Sciatic nerve (tissue), 2 donors: Measurements from ENCODE around the gene ALDH7A1. TPM values are rescaled to one million over a fixed set of nuclear protein-coding genes. Genes with fewer than 3 reads are reported as not detected.
"Not testable (repeated sequence)": the region's sequence is repeated elsewhere in the genome, so short reads cannot be mapped to it uniquely, and the experiment has no call there.

Experiments
- ATAC-seq: fragments of 200-7000 bp; cut with Tn5 transposase; one replicate; pipeline ENCODE4 v1.9.1; 2020; ENCODE audit warnings: mild to moderate bottlenecking, moderate library complexity
- DNase-seq: peaks from one replicate; pipeline ENCODE4 v3.0.0-alpha.2; 2020; ENCODE audit warnings: low spot score
- intact Hi-C: fragments of 100-400 bp; cut with DNase I; formaldehyde crosslinking; loops from one replicate; pipeline ENCODE4 v1.14.2; 2022
- total RNA-seq: library from RNA; stranded (reverse); fragmentation: NEBNext Ultra II Directional; extraction: Animal tissue kit (Norgen Biotek cat#: 25700); gene quantifications from one replicate; pipeline ENCODE4 v1.2.1, GENCODE V29; 2021
- donor health status: DM: no; HTN: no; CAD: no.
- donor health status: DM: no; HTN: no; CAD: no.

ALDH7A1 gene
- total RNA-seq, 1 donor from 2014 or later = 63.0 TPM

DNA sequence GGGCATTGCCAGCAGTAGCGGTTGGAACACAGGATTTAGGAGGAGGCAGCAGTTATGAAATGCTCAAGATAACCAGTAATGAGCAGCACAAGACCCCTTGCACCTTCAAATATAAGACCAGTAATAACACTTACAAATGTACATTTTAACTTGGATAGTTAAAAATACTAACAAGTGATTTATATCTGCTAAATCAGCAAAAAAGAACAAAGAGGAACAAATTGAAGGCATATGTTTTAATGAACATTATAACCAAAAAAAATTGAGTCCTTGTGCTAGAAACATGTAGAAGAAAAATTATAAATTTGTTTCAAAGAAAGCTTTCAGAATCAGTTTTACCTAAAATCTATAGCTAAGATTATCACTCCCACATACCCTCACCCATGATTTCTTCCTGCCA is 52.0 kb downstream of the ALDH7A1 start:
- no peak for ATAC-seq
- DNase-seq = no peak
- intact Hi-C loops = no loop called here

DNA sequence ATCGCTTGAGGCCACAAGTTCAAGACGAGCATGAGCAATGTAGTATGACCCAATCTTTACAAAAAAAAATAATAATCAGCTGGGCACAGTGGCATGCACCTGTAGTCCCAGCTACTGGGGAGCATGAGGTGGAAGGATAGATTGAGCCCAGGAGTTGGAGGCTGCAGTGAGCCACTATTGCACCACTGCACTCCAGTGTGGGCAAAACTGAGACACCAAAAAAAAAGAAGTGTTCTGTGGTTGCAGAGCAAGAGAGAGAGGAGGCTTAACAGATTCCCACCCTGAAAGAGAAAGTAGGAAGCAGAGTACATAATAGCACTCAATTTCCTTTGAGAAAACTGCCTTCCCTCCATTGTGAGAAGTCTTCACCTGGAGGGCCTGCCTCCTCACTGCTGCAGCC is 52.6 kb downstream of the ALDH7A1 start:
- no peak for ATAC-seq
- no peak for DNase-seq
- intact Hi-C loops = no loop called here

DNA sequence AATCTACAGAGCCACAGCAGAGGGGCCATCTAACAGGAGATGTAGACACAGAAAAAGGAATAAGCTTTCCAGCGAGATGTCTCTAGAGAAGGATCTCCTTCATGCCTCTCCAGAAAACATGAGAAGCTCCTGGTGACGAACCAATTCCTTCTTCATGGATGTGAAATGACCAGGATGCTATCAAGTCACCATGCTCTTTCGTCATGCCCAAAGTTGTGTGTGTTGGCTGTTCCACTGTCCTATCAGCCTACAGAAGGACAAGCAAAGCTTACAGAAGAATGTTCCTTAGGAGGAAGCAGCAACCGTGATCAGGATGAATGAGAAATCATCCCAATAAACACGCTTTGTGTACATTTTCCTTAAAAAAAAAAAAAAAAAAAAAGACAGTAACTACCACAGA is 54.4 kb downstream of the ALDH7A1 start:
- intact Hi-C loops = no loop called here
- ATAC-seq = no peak
- DNase-seq = no peak

DNA sequence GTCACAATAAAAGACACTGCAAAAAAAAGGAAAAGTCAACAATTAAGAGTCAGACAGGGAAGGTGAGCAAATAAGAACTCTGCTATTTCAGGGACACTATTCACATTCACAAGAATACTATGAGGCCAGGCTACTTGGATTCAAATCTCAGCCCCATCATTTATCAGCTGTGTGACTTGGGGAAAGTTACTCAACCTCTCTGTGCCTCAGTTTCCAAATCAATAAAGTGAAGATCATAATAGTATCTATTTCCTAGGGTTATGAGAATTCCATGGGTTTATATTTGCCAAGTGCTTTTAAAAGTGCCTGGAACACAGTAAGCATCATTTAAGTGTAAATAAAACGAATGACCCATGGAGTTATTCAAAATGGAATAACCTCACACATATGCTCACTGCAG is 56.4 kb downstream of the ALDH7A1 start:
- ATAC-seq (no peak), DNase-seq (no peak)
- intact Hi-C loops = loop anchor here (5.0 kb wide), 1 partner anchor 186 kb away; no protein-coding TSS in a partner anchor

DNA sequence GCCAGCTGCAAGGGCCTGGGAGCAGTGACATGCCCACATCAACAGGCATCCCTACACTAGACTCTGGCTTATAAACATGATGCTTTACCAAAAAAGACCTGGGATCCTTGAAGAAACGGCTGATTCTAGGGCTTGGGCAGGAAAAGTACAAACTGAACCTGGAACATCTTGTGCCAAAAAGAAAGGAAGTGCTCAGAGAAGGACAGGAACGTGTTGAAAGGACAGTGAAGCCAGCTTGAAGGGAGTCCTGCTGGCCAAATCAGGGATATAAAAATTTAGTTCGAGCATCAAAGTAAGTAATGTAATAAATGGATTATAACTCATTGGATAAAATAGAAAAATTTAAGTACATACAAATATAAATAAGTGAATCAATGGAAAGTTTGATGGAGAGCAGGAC is 58.1 kb downstream of the ALDH7A1 start:
- intact Hi-C loops = loop anchor here (5.0 kb wide), 1 partner anchor 185 kb away; no protein-coding TSS in a partner anchor
- ATAC-seq (no peak), DNase-seq (no peak)

DNA sequence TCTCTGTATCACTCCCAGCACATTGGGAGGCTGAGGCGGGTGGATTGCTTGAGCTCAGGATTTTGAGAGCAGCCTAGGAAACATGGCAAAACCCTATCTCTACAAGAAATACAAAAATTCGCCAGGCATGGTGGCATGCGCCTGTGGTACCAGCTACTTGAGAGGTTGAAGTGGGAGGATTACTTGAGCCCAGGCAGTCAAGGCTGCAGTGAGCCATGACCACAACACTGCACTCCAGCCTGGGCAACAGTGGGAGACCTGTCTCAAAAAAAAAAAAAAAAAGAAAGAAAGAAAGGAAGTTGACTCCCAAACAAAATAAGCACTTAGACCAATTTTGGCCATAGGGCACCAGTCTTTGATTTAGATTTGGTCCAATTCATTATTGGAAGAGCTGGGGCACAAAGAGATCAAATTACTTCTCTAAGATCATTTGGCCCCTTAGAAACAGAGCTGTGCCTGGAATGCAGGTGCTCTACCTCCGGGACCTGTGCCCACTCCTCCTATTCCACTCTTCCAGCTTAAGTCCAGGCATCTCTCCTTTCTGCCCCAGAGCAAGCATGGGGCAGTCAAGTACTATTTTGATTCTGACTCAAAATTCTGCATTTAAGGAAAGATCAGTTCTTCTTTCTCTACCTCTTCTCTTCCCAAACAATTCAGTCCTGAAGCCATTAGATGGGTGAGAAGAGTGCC is 59.0 kb downstream of the ALDH7A1 start:
- no peak for ATAC-seq
- intact Hi-C loops = loop anchor here (5.0 kb wide), 1 partner anchor 184 kb away; no protein-coding TSS in a partner anchor
- no peak for DNase-seq

DNA sequence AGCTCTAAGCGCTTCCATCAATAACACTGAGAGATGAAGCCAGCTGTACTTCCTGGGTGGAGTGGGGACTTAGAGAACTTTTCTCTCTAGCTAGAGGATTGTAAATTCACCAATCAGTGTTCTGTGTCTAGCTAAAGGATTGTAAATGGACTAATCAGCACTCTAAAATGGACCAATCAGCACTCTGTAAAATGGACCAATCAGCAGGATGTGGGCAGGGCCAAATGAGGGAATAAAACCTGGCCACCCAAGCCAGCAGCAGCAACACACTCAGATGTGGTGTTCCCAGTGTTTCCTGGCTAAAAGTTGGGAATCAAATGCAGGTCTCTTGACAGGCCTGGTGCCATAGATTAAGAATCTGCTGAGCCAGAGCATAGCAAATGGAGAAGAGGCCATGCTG is 60.5 kb downstream of the ALDH7A1 start:
- no peak for ATAC-seq
- intact Hi-C loops = no loop called here
- no peak for DNase-seq

DNA sequence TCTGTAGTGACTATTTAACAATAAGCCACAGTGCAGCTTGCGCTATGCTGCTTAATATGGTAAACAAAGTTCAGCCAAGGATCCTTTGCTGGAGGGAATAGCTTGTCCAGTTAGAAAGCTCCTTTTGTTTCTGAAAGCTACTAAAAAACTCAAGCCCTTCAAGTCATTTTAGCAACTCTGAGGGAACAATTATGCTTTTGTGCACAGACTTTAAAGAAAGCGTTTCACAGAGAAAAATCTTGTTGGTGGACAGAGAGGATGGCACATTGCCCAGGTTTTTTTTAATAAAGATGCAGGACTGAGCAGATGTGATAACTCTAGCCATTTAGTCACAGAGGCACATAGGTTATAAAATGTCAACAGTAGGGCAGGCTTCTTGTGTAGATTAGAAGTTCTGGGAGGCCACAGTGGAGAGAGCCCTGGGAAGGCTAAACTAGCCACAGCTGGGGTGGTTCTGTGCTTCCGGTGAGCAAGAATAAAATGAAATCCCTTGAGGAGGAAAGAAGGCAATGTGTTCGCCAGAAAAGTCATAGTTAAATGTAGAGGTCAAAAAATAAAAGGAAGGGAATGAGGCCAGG is 63.4 kb downstream of the ALDH7A1 start:
- intact Hi-C loops = no loop called here
- DNase-seq (no peak), ATAC-seq (peak; percentile 93)

DNA sequence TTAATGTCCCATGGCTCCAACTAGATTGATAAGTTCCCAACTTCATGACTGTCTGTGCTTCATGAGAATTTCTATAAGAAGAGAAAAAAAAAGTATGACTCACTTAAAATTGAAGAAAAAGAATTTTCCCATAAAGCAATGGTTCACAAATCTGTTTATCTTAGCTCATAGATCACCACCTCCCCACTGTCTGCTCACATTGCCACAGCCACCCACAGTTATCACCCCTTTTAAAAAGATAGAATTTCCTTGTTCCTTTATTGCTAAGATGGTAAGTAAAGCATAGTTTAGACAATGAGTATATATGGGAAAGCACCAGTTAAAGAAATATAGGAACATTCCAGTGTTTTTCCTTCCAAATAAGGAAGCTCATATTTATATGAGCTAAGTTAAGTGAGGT is 67.1 kb downstream of the ALDH7A1 start:
- intact Hi-C loops = no loop called here
- ATAC-seq = no peak
- DNase-seq = no peak

DNA sequence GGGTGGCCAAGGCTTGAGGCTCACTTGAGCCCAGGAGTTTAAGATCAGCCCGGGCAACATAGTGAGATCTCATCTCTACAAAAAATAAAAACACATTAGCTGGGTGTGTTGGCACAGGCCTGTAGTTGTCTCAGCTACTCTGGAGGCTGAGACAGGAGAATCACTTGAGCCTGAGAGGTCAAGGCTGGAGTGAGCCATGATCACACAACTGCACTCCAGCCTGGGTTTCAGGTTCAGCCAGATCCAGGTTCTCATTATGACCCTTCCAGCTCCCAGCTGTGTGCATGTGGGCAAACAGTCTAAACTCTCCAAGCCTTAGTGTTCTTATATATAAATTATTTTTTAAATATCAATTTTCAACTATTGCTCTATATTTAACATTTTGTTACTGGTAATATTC is 67.9 kb downstream of the ALDH7A1 start:
- no peak for ATAC-seq
- DNase-seq = peak; percentile 41
- intact Hi-C loops = no loop called here

DNA sequence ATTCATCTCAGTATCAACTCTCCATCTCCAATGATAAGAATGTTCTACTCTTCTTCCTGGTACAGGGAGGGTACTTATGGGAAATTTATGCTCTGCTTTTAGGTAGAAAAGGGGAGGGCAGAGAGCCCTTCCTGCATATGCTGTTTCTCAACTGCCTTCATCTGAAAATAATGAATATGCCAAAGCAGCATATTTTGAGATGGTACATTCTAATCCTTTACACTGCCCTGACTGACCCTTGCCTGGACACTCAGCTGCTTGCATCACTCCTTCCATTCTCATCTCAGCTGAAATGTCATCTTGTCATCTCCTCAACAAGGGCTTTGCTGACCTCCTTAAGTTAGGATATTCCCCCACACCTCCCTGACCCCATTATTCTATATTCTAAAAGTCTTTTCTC is 68.5 kb downstream of the ALDH7A1 start:
- DNase-seq (peak; percentile 6), ATAC-seq (no peak)
- intact Hi-C loops = no loop called here

DNA sequence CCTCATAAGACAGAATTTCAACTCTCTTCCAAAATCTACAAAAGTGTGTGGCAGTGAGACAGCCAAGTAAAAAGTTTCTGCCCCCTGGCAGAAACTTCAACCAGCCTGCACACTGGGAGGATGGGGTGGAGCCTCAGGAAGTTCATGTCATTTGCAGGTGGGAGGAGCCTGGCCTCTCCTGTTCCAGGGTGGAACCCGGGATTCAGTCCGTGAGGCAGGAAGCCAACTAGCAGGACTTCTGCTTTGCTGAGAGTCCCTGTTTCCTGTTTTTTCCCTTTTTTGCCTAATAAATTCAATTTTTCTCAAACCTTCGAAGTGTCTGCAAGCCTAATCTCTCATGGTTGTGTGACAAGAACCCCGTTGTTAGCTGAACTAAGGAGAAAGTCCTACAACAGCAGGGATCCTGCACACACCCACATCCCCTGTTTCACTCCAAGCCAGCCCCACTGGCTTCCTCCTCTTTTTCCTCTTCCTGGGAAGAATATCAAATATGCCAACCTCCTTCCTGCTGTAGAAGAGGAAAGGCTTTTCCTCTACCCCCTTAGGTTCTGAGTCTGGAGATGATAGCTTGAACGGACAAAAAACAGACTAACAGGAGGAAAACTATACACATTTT is 69.3 kb downstream of the ALDH7A1 start:
- intact Hi-C loops = no loop called here
- peak; percentile 82 for DNase-seq
- ATAC-seq = peak; percentile 77

DNA sequence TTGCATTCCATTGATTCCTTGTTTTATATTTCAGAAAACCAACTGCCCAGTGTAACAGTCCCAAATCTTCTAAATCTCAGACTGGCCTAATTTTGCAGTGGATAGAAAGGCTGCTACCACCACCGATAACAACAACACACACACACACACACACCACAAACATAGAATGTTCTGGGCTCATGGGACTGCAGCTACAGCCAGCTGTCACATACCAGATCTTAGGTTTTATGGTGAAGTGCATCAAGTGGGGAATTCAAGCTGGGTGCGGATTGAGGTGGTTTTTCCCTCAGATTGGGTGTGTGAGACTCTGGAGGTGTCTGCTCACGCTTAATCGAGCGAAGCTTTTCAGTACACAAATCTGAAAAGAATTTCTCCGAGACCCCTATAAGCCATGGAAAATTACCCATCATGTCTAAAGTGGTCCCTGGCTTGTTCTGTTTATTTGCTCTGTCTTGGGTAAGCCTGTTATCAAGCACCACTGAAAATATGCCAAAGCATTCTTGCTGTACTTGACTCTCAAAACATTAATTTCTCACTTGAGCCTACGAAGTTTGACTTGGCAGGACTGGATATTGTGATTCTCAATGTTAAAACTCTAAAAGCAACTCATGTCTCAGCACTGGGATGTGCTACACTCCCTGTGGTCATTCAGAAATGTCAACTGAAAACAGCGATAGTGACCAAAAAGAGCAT is 71.1 kb downstream of the ALDH7A1 start:
- no peak for ATAC-seq
- DNase-seq = peak; percentile 19
- intact Hi-C loops = no loop called here

DNA sequence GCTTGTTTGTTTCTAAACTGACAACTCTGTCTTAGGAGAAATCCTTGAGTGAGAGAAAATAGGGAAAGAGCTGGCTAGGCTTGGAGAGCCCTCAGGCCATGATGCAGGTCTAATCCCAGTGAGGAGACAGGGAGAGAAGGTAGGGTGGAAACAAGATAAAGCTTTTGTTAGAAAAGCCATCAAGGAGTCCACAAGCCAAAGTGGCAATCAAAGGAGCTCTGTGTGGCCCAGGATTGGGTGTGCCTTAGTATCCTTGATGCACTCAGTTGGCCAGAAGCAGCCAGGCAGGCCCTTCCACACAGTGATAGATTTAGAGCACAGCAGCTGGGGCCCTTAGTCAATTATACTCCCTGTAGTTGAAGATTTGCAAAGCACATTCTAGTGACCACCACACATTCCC is 73.9 kb downstream of the ALDH7A1 start:
- intact Hi-C loops = no loop called here
- no peak for DNase-seq
- no peak for ATAC-seq

DNA sequence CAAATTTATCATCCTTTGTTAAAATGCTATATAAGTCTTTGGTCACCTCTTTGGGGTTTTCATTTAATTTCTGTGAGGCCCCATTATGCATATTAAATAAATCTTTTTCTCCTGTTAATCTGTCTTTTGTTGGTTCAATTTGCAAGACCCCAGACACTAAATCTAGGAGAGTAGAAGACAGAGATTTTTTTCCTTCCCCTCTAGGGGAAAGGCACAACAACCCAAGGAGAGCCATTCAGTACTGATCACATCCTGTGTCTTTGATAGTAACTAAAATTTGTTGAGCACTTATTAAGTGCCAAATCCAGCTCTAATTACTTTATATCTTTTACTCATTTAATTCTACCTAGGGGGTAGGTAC is 74.4 kb downstream of the ALDH7A1 start:
- intact Hi-C loops = no loop called here
- ATAC-seq (no peak), DNase-seq (no peak)

DNA sequence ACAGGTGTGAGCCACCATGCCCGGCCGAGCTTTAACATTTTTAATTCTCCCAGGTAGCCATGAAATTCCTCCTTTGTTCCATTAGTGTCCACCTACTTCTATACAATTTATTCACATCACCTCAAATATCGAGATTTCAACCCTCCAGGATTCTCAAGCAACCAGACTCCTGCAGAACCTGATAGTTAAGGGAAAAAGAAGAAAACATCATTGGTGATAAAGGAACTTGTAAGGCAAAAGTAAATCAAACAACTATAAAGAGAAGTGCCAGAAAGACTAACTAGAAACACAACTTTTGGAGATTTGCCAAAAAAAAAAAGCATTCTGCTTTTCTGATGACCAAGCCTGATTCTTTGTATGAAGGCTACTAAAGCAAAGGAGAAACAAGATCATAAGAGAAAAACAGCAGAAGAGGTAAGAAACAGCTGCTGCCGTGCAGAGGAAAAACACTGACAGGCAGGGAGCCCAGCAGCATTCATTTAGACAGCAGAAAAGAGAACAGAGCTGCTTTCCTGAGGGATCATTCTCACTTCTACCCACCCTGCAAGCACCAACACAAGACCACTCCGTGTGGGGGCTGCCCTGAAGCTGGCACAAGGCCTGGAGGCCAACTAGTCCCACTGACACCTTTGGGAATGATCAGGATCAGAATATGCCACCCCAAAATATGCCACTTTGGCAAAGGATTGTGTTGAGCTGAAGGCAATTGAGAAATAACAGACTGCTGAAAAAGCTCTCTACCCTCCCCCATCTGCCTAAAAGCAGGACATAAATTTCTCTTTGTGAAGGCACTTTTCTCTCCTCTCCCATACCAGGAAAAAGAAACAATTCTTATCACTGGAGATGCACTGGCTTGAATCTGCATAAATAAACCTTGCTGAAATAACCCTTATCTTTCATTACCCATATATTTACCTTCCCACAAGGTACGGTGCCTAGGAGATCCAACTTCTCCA is 75.1 kb downstream of the ALDH7A1 start:
- no peak for DNase-seq
- peak; percentile 74 for ATAC-seq
- intact Hi-C loops = no loop called here

DNA sequence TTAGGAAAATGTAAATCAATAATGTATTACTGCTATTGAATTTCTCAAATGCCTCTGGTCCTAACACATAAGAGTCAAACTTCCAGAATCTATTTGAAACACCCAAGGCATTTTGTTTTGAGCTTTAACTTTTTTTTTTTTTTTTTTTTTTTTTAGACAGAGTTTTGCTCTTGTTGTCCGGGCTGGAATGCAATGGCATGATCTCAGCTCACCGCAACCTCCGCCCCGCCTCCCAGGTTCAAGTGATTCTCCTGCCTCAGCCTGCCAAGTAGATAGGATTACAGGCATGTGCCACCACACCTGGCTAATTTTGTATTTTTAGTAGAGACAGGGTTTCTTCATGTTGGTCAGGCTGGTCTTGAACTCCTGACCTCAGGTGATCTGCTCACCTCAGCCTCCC is 75.8 kb downstream of the ALDH7A1 start:
- peak; percentile 69 for DNase-seq
- peak; percentile 45 for ATAC-seq
- intact Hi-C loops = not testable (repeated sequence)

DNA sequence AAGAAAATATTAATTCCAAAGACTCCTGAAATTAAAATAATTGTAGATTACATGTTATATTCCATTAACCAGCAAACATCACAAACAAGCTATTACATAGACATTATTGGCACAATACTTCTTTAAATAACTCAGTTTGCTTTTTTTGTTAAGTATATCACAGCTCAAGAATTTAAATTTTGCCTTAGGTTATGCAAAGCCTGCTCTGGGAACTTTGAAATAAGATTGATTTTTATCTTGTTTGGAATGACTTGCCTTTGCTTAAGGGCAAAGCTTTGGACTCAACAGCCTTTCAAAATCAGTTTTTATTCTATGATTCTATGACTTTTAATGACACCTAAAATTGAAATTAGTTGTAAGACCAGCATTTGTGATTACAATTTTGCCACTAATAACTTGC is 78.2 kb downstream of the ALDH7A1 start:
- ATAC-seq (no peak), DNase-seq (no peak)
- intact Hi-C loops = no loop called here

DNA sequence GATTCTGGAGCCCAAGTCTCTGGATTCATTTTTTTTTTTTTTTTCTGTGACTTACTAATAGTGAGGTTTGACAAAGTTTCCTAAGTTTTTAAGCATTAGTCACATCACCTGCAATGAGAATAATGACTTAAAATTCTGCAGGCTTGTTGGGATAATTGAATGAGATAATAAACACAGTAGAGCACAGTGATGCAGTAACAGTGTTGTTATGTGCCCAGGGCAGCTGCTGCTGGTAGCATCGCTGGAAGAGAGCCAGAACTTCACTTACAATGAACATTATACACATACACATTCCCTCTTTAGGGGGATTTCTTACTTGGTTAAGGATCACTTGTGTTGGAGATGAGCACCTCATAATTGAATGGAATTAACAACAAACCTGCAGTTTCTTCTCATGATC is 78.9 kb downstream of the ALDH7A1 start:
- no peak for DNase-seq
- intact Hi-C loops = no loop called here
- no peak for ATAC-seq
